Cardiac fibroblast (primary cell): ENCODE measurements around the gene LRMDA.

Experiments used
- DNase-seq, 2 donors: peaks; one replicate each; pipeline versions ENCODE4 v3.0.0 to v3.0.0-alpha.2; 2010; ENCODE audit warnings: low read depth in 2 of 2
- H3K4me3 ChIP-seq, 2 donors: replicated peaks in 1 of 2; 1 replicate in 1 of 2; 2 replicates in 1 of 2; pipeline ENCODE4 v1.5.1; 2011; ENCODE audit warnings: low read depth in 2 of 2, low read length in 2 of 2, mild to moderate bottlenecking in 2 of 2, moderate library complexity in 1 of 2
- TF ChIP-seq, protein P1 (sequence below): IDR thresholded peaks from one replicate; pipeline ENCODE4 v1.5.1; 2011; ENCODE audit warnings: low read depth, mild to moderate bottlenecking, low read length, inconsistent platforms

Gene LRMDA

DNA sequence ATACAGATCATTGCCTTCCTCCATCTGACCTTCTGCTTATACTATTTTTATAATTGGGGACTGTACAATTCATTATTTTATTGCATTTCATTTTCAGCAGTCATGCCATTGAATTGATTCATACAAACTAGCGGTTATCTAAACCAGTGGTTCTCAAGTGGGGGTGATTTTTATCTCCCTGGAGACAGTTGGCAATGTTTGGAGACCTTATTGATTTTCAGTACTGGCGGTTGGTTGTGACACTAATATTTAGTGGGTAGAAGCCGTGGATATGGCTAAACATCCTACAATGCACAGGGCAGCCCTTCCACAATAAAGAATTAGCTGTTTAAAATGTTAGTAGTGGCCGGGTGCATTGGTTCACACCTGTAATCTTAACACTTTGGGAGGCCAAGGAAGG lies 765.9 kb downstream of the LRMDA start:
- no peak for DNase-seq
- TF ChIP-seq, protein P1, sequence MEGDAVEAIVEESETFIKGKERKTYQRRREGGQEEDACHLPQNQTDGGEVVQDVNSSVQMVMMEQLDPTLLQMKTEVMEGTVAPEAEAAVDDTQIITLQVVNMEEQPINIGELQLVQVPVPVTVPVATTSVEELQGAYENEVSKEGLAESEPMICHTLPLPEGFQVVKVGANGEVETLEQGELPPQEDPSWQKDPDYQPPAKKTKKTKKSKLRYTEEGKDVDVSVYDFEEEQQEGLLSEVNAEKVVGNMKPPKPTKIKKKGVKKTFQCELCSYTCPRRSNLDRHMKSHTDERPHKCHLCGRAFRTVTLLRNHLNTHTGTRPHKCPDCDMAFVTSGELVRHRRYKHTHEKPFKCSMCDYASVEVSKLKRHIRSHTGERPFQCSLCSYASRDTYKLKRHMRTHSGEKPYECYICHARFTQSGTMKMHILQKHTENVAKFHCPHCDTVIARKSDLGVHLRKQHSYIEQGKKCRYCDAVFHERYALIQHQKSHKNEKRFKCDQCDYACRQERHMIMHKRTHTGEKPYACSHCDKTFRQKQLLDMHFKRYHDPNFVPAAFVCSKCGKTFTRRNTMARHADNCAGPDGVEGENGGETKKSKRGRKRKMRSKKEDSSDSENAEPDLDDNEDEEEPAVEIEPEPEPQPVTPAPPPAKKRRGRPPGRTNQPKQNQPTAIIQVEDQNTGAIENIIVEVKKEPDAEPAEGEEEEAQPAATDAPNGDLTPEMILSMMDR: no peak
- H3K4me3 ChIP-seq: no peak overlapping the region

DNA sequence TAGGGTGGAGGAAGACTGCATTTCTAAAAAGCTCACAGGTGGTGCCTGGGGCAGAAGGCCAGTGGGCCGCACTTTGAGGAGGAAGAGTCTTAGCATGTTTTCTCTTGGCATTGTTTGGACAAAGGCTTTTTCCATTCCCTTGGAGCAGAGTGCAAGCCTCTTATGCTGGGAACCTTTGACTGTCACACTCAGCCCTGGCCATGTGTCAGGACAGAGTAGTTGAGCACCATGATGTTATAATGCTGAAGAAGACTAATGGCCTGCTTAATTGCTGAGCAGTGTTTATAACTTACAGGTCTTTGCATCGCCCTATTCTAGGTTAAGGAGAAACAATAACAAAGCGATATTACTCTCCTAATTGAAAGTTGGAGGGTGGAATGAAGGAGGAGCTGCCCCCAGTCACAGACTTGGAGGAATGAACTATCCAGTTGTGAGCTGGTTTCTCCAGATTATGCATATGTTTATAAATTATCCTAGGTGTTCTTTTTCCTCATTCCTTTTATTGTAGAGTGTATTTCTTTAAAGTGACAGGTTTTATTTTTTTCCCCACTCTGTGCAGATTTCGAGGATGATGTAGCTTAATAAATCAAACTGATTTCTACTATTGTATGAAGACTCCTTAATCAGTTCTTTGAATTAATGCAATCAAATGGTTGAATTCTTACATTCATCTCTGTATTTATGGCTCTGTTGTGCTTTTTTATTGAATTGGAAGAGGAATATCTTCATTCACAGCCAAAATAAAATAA lies 767.0 kb downstream of the LRMDA start:
- TF ChIP-seq, protein P1: no peak
- DNase-seq: no peak
- no peak overlapping the region for H3K4me3 ChIP-seq

DNA sequence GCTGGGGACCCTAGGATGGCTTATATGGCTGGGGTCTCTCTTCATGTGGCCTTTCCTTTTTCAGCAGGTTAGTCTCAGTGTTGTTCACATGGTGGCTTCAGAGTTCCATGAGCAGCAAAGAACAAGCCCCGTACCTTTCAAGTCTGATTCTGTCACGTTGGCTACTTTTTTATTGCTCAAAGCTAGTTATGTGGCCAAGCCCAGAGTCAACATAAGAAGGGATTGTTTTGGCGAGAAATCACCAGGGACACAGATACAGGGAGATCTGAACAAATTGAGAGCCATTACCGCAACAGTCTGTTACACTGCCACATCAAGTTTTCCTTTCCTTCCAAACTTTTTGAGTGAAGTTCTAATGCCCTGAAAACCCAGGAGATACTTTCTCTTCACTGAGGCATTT lies 770.5 kb downstream of the LRMDA start:
- DNase-seq: no peak
- TF ChIP-seq, protein P1: no peak
- no peak overlapping the region for H3K4me3 ChIP-seq

DNA sequence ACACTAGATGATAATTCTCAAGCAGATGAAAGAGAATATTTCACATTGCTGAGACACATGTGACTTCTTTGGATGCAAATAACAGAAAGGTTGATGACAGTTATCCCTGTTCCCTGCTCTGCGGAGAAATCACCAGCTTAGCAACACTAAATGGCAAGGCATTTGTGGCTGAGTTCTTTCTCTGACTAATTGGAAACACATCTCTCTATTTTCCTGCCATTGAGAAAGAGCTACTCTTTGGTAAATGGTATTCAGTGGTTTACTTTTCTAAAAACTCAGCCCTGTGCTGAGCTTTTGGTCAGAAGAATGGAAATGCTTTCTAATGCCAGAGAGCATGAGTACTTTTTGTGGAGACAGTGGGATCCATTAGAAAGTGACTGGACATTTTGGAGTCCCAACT lies 771.4 kb downstream of the LRMDA start:
- peak; percentile 38 to 70 for DNase-seq

DNA sequence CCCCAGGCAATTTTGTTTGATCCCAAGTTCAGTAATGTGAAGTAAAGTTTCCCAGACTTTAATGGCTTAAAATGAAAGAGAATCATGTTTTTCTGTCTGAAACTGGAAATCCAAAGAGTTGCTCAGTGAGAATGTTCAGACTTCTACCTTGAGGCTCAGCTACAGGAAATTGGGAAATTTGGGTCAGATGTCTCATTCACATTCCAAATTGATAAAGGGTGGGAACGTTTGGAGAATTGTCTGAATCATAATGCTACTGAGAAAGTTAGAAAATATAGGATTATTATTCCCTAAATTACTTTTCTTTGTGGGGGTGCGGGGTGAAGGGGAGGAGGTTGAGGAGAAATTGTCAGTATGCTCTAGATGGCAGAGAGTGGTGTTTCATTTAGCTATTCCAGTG lies 773.9 kb downstream of the LRMDA start:
- TF ChIP-seq, protein P1: no peak
- no peak overlapping the region for H3K4me3 ChIP-seq
- DNase-seq: peak; percentile 35 to 69

More for the DNA sequence above, 771.4 kb downstream of the LRMDA start:
- no peak overlapping the region for H3K4me3 ChIP-seq
- TF ChIP-seq, protein P1: no peak

DNA sequence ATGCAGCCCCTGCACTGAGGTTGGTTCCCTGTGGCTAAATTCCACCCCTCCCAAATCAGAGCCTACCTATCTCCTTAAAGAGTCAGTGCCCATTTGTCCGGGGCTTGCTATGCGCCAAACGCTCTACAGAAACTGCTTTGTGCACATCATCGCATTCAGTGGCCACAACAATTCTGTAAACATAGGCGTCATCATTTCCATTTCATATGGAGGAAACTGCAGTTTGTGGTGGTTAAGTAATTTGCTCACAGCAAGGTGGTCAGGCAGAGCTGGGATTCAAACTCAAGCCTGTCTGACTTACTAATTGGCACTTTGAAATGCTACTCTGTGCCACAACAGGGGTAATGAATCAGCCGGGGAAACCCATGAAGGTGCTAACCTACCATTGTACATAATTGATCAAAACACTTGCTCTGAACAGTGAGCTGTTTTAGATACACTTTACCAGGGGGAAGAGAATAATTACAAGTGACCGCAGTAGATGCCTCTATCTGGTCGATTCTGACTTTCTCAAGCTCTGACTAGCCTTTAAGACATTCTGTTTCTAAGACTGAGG lies 775.5 kb downstream of the LRMDA start:
- TF ChIP-seq, protein P1: no peak
- no peak for DNase-seq
- H3K4me3 ChIP-seq: no peak overlapping the region

DNA sequence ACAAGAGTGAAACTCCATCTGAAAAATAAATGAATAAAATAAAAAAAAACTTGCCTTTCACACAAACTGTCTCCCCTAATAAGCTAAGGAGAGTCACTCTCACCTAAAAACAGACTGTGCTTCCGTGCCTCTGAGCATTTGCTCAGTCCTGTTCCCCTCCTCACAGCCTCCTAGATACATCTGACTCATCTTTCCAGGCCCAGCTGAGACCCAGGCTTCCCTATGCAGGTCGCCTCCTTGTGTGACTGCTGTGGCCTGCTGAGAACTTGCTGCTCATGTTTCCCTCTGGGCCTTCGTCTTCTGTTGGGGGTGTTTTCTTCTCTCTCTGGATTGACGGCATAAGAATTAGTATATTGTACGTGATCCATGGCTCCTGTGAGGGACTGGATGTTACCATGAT lies 777.7 kb downstream of the LRMDA start:
- TF ChIP-seq, protein P1: no peak
- H3K4me3 ChIP-seq: no peak overlapping the region
- DNase-seq: peak in 1 of 2 donors; percentile 27
